Heart right ventricle (tissue), 16 donors: ENCODE measurements around the gene OR52I2. TPM values are rescaled to one million over a fixed set of nuclear protein-coding genes. Genes with fewer than 3 reads are reported as not detected.

Experiments
- ATAC-seq, 8 donors: fragments of 200-7000 bp; cut with Tn5 transposase; one replicate each; pipeline ENCODE4 v1.9.1; 2020; ENCODE audit warnings: mild to moderate bottlenecking in 8 of 8, moderate library complexity in 8 of 8, moderate number of reproducible peaks in 1 of 8
- DNase-seq, 2 donors: peaks; one replicate each; pipeline ENCODE4 v3.0.0-alpha.2; 2020
- H3K27ac ChIP-seq, 10 donors: fragments of 200-600 bp; sonication (generic) in 2 of 10; one replicate each; pipeline versions ENCODE4 v1.5.0 to v1.8.0; 2020 to 2022; ENCODE audit warnings: mild to moderate bottlenecking in 3 of 10
- H3K27me3 ChIP-seq, 7 donors: fragments of 200-600 bp; one replicate each; pipeline ENCODE4 v1.8.0; 2021 to 2022; ENCODE audit warnings: mild to moderate bottlenecking in 2 of 7
- H3K36me3 ChIP-seq, 9 donors: fragments of 200-600 bp; sonication (generic) in 1 of 9; one replicate each; pipeline versions ENCODE4 v1.5.0 to v1.8.0; 2020 to 2022; ENCODE audit warnings: mild to moderate bottlenecking in 2 of 9
- H3K4me1 ChIP-seq, 9 donors: fragments of 200-600 bp; sonication (generic) in 1 of 9; one replicate each; pipeline versions ENCODE4 v1.5.0 to v1.8.0; 2020 to 2022; ENCODE audit warnings: mild to moderate bottlenecking in 4 of 9
- H3K4me3 ChIP-seq, 10 donors: fragments of 200-600 bp; sonication (generic) in 2 of 10; one replicate each; pipeline versions ENCODE4 v1.5.0 to v1.8.0; 2020 to 2022; ENCODE audit warnings: mild to moderate bottlenecking in 7 of 10, moderate library complexity in 2 of 10
- H3K9me3 ChIP-seq, 11 donors: fragments of 200-600 bp in 10 of 11; sonication (generic) in 2 of 11; one replicate each; pipeline versions ENCODE4 v1.5.0 to v1.8.0; 2013 to 2022; ENCODE audit warnings: mild to moderate bottlenecking in 2 of 11, control low read depth in 1 of 11, moderate library complexity in 1 of 11
- WGBS, 2 donors: extraction: QIAGEN DNeasy Blood & Tissue Kit; methylation state at CpG; one replicate each; pipeline ENCODE4 v1.1.7; 2013; ENCODE audit warnings: inconsistent platforms in 1 of 2; 5-methylcytosine and 5-hydroxymethylcytosine counted together
- intact Hi-C, 10 donors: fragments of 100-400 bp; cut with DNase I; formaldehyde crosslinking; loops; one replicate each; pipeline versions ENCODE4 v1.11.1 to v1.14.2; 2022
- polyA plus RNA-seq, 2 donors: library from polyadenylated mRNA; stranded (reverse); fragments of 200-250 nt; gene quantifications; one replicate each; pipeline ENCODE4 v1.2.3, GENCODE V29; 2013
- total RNA-seq, 10 donors: library from RNA; stranded (reverse); fragmentation: NEBNext Ultra II Directional in 3 of 10; extraction: Animal tissue kit (Norgen Biotek cat#: 25700) in 3 of 10; gene quantifications; one replicate each; pipeline versions ENCODE4 v1.2.1 to v1.2.4, GENCODE V29; 2021 to 2023
- TF ChIP-seq, protein P1 (sequence below), 9 donors: fragments of 200-600 bp; sonication (generic) in 2 of 9; IDR thresholded peaks; one replicate each; pipeline versions ENCODE4 v1.5.0 to v1.8.0; 2021 to 2022; ENCODE audit warnings: antibody characterized with exemption in 9 of 9, mild to moderate bottlenecking in 5 of 9, moderate library complexity in 1 of 9
- donor health status: Arrhythmogenic right ventricular cardiomyopathy.
- donor health status: ischemic (EF 13 %, LVEDD 7.1; RV severe dilation, severe dysfunction).
- donor health status: healthy with polysubstance abuse.
- donor health status: DM: no; HTN: yes; CAD: no.
- donor health status: DM: no; HTN: no; CAD: no.
- donor health status: ischemic (EF 25% LVEDD 6.9; RV normal size, moderate dysfunction).
- donor health status: ischemic (EF 25% LVEDD 5.7; RV mildly dilated, moderate dysfunction).
- donor health status: healthy.
- donor health status: DM: yes; HTN: yes; CAD: no.
- donor health status: Ischemic cardiomyopathy.
- donor health status: ischemic (EF 35%, LVEDD 5.7; RV mildly dilated, moderate dysfunction).
- donor health status: nonischemic (EF 11% LVEDD 7.7; RV severe dilation, severe dysfunction).
- donor health status: DM: yes; HTN: yes; CAD: no.
- donor health status: PGD.
- donor health status: ischemic (EF 29% LVEDD 5.4; RV normal size, mild dysfunction).
- donor health status: nonischemic (EF 23%, LVEDD 6.1; RV moderate dilation, normal function).

OR52I2 gene
- total and polyA plus RNA-seq, 12 donors, result not detected

DNA sequence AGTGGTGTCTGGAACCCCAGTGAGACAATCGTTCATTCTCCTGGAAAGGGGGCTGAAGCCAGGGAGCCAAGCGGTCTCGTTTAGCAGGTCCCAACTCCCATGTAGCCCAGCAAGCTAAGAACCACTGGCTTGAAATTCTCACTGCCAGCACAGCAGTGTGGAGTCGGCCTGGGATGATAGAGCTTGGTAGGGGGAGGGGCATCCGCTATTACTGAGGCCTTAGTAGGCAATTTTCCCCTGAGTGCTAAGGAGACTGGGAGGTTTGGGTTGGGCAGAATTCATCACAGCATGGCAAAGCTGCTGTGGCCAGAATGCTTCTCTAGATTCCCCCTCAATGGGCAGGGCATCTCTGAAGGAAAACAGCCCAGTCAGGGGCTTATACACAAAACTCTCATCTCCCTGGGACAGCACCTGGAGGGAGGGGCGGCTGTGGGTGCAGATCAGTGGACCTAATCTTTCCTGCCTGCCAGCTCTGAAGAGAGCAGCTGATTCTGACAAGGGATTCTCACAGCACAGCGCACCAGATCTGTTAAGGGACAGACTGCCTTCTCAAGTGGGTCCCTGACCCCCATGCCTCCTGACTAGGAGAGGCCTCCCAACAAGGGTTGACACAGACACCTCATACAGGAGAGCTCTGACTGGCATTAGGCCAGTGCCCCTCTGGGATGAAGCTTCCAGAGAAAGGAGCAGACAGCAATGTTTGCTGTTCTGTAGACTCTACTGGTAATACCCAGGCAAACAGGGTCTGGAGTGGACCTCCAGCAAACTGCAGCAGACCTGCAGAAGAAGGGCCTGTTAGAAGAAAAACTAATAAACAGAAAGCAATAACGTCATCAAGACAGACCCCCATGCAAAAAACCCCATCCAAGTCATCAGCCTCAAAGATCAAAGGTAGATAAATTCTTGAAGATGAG is 21.8 kb upstream of the OR52I2 start:
- Histone ChIP-seq H3K36me3 (no peaks in the 10 kb centered on the region), H3K9me3 (peaks cover 0 to 19% (median 3%) of the 10 kb centered on the region in 11 donors), H3K27ac (no peak overlapping the region), H3K4me3 (no peak overlapping the region), H3K4me1 (no peaks in the 10 kb centered on the region), H3K27me3 (peaks cover 0 to 7% (median 0%) of the 10 kb centered on the region in 7 donors)
- intact Hi-C loops, result no loop called here
- ATAC-seq (no peak), DNase-seq (no peak)
- TF ChIP-seq, protein P1, sequence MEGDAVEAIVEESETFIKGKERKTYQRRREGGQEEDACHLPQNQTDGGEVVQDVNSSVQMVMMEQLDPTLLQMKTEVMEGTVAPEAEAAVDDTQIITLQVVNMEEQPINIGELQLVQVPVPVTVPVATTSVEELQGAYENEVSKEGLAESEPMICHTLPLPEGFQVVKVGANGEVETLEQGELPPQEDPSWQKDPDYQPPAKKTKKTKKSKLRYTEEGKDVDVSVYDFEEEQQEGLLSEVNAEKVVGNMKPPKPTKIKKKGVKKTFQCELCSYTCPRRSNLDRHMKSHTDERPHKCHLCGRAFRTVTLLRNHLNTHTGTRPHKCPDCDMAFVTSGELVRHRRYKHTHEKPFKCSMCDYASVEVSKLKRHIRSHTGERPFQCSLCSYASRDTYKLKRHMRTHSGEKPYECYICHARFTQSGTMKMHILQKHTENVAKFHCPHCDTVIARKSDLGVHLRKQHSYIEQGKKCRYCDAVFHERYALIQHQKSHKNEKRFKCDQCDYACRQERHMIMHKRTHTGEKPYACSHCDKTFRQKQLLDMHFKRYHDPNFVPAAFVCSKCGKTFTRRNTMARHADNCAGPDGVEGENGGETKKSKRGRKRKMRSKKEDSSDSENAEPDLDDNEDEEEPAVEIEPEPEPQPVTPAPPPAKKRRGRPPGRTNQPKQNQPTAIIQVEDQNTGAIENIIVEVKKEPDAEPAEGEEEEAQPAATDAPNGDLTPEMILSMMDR (IDR thresholded peaks at IDR 0.05), result no peak
- WGBS, 2 donors, result 50 to 67% methylated on average over 8 of the region's 8 CpGs

DNA sequence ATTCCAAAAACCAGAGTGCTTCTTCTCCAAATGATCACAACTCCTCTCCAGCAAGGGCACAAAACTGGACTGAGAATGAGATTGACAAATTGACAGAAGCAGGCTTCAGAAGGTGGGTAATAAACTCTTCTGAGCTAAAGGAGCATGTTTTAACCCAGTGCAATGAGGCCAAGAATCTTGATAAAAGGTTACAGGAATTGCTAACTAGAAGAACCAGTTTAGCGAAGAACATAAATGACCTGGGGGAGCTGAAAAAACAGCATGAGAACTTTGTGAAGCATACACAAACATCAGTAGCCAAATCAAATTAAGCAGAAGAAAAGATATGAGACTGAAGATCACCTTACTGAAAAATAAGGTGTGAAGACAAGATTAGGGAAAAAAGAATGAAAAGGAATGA is 21.1 kb upstream of the OR52I2 start:
- intact Hi-C loops, result no loop called here
- WGBS, 2 donors, result 95 to 96% methylated on average over 1 of the region's 1 CpG
- TF ChIP-seq, protein P1 (IDR thresholded peaks at IDR 0.05), result no peak

GRCh38 chr11:4565371-4565770 is 16.2 kb upstream of the OR52I2 start:
- no peaks in the 10 kb centered on the region for H3K4me1 ChIP-seq
- TF ChIP-seq, protein P1 (IDR thresholded peaks at IDR 0.05), result no peak
- WGBS, 2 donors, result 88 to 90% methylated on average over 3 of the region's 3 CpGs
- H3K9me3 ChIP-seq, result peaks cover 0 to 26% (median 3%) of the 10 kb centered on the region in 11 donors
- DNase-seq (no peak), ATAC-seq (no peak)
- no peaks in the 10 kb centered on the region for H3K36me3 ChIP-seq
- no peak overlapping the region for H3K27ac ChIP-seq
- H3K27me3 ChIP-seq, result no peaks in the 10 kb centered on the region
- no peak overlapping the region for H3K4me3 ChIP-seq
- intact Hi-C loops, result no loop called here

More for the DNA sequence above, 21.1 kb upstream of the OR52I2 start:
- H3K4me1 ChIP-seq, result no peaks in the 10 kb centered on the region
- H3K4me3 ChIP-seq, result no peak overlapping the region
- H3K27ac ChIP-seq, result no peak overlapping the region
- H3K9me3 ChIP-seq, result peaks cover 0 to 22% (median 3%) of the 10 kb centered on the region in 11 donors
- no peaks in the 10 kb centered on the region for H3K36me3 ChIP-seq
- ATAC-seq (no peak), DNase-seq (no peak)
- peaks cover 0 to 7% (median 0%) of the 10 kb centered on the region in 7 donors for H3K27me3 ChIP-seq

- H3K36me3 ChIP-seq, result no peaks in the 10 kb centered on the region
- no peaks in the 10 kb centered on the region for H3K27me3 ChIP-seq
- H3K9me3 ChIP-seq, result peaks cover 0 to 14% (median 1%) of the 10 kb centered on the region in 11 donors
- no peak overlapping the region for H3K27ac ChIP-seq
- no peak for DNase-seq
- WGBS, 2 donors, result 88 to 93% methylated on average over 18 of the region's 18 CpGs
- no peak for ATAC-seq
- intact Hi-C loops, result no loop called here
- TF ChIP-seq, protein P1 (IDR thresholded peaks at IDR 0.05), result no peak
- no peak overlapping the region for H3K4me3 ChIP-seq
- H3K4me1 ChIP-seq, result no peaks in the 10 kb centered on the region
Observed at GRCh38 chr11:4569075-4569474, 12.5 kb upstream of the OR52I2 start.
